ENCODE measurements around the gene PDHX.

DNA sequence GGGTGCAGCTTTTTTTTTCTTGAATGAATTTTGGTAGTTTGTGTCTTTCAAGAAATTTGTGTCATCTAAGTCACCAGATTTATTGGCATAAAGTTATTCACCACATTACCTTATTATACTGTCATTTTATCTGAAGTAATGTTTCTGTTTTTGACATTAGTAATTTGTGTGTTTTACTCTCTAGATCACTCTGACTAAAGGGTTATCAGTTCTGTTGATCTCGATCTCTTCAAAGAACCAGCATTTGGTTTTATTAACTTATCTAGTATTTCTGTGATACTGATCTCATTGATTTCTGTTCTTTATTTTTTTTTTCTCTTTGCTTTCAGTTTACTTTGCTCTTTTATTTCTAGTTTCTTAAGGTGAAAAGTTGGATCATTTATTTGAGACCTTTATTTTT, 55.5 kb downstream of the PDHX start:
- TF ChIP-seq, protein P1, sequence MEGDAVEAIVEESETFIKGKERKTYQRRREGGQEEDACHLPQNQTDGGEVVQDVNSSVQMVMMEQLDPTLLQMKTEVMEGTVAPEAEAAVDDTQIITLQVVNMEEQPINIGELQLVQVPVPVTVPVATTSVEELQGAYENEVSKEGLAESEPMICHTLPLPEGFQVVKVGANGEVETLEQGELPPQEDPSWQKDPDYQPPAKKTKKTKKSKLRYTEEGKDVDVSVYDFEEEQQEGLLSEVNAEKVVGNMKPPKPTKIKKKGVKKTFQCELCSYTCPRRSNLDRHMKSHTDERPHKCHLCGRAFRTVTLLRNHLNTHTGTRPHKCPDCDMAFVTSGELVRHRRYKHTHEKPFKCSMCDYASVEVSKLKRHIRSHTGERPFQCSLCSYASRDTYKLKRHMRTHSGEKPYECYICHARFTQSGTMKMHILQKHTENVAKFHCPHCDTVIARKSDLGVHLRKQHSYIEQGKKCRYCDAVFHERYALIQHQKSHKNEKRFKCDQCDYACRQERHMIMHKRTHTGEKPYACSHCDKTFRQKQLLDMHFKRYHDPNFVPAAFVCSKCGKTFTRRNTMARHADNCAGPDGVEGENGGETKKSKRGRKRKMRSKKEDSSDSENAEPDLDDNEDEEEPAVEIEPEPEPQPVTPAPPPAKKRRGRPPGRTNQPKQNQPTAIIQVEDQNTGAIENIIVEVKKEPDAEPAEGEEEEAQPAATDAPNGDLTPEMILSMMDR (IDR thresholded peaks at IDR 0.05) = no peak
- TF ChIP-seq POLR2A (IDR thresholded peaks at IDR 0.05) = no peak

All from right lobe of liver (tissue), 4 donors.